HG03060 (cell line): ENCODE measurements around the gene ADCY4.

ENCODE experiments used
- ATAC-seq: cut with Tn5 transposase; IDR thresholded peaks from one replicate; pipeline ENCODE4 v1.9.1; 2021; ENCODE audit warnings: low read depth, moderate number of reproducible peaks; ENCODE audit not compliant: unreplicated experiment

The ADCY4 gene

DNA sequence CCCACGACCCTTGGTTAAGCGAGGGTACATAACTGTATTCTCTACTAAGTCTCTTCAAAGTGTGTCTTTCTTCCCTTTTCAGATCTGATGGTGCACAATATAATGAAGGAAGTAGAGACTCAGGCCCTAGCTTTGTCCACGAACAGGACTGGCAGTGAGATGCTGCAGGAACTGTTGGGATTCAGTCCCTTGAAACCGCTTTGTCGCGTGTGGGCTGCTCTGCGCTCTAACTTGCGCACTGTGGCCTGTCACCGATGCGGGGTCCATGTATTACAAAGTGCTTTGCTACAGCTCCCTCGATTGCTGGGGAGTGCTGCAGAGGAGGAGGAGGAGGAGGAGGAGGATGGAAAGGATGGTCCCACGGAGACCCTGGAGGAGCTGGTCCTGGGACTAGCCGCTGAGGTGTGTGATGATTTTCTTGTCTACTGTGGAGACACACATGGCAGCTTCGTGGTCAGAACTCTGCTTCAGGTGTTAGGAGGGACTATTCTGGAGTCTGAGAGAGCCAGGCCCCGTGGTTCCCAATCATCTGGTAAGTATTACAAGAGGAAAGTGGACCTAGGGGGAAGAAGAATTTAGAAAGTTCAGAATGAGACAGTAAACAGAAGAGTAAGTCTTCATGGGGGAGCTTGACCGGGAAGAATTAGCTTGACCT lies 34.4 kb downstream of the ADCY4 start:
- ATAC-seq = no peak

DNA sequence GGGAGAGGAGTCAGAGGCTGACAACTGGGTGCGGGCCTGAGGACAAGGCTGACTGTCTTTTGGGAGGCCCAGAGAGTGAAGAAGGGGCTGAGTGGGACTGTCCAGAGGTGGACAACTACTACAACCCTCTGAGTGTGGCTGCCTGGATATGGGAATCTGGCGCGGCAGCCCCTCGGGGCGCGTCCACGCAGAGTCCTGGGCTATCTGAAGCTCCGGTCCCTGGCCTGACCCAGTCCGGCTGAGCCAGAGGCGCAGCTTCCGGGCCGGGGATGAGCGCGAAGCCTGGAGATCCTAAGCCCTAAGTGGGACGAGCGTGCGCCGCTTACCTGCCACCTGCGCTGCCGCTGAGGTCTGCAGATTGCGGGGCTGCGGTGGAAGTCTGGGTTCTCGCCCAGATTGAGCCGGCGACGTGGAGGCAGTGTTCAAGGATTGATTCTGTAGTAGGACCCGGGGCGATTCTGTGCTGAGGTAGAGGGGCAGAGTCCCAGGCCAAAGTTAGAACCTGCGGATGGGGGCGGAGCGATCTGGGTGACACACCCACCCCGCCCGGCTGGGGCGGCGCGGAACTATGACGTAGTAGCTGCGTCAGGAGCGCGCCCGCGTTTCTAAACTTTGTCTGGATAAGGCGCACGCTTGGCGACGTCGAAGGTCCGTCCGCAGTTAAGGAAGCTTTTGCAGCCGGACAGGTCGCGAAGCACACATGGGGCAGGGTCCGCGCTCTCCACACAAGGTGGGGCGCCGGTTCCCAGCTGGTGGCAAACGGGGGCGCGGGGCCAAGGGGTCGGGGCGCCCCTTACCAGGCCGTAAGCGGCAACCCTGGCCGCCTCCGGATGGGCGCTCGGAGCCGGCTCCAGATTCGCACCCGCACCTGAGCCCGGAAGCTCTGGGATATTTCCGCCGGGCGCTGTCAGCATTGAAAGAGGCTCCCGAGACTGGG lies 35.3 kb downstream of the ADCY4 start, which contains the start of the genes DHRS1 and NOP9:
Gene DHRS1 (minus strand): TSS at position 526 of the 937 bp plus-strand sequence. CDS start 674 bp downstream, outside the sequence.
Gene NOP9 (plus strand): TSS at position 596 of the 937 bp plus-strand sequence. CDS start 105 bp downstream, at position 701.
- ATAC-seq = peak; percentile 42

DNA sequence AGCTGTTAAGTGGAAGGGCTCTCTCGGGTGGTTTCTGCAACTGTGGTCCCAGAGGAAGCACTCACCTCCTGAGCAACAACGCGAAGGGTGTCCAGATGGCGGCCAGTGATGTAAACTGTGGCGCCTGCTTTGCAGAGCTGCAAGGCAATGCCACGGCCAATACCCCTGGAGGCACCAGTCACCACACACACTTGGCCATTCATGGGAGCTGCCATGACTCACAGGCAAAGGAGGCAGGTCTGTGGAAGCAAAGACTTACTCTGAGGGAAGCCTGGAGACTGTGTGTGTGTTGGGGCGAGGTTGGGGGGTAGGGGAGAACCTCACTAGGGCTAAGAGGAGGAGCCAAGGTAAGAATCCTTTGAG lies 36.0 kb downstream of the ADCY4 start:
- no peak for ATAC-seq

DNA sequence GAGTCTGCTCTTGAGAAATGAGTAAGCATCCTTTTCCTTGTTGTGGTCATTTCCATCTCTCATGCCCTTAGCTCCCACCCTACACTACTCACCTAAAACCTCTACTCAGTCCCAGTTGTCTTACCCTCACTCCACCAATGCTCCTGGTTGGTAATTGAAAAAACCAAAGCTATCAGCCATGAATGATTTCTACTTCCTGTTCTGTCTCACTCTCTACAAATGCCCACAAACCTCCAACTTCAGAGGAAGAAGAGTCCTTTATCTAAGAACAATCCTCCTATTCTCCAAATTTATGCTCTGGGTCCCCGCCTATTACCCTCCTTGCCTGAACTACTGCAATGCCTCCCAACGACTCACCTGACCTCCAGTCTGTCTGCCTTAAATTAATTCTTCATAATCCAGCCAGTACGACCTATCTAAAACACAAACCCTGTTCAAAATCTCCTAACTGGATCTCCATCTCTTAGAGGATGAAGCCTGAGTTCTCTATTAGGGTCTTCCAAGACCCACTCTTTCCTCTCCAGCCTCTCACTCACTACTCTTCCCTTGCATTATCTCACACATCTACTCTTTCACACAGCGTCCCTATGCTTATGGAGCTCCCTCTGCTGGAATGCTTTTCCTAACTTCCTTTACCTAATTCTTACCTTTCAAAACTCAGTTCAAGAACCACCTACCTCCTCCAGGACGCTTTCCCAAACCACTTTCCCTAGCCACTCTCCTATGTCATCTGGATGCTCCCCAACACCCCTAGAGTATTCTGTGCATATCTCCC lies 37.5 kb downstream of the ADCY4 start:
- ATAC-seq = no peak

DNA sequence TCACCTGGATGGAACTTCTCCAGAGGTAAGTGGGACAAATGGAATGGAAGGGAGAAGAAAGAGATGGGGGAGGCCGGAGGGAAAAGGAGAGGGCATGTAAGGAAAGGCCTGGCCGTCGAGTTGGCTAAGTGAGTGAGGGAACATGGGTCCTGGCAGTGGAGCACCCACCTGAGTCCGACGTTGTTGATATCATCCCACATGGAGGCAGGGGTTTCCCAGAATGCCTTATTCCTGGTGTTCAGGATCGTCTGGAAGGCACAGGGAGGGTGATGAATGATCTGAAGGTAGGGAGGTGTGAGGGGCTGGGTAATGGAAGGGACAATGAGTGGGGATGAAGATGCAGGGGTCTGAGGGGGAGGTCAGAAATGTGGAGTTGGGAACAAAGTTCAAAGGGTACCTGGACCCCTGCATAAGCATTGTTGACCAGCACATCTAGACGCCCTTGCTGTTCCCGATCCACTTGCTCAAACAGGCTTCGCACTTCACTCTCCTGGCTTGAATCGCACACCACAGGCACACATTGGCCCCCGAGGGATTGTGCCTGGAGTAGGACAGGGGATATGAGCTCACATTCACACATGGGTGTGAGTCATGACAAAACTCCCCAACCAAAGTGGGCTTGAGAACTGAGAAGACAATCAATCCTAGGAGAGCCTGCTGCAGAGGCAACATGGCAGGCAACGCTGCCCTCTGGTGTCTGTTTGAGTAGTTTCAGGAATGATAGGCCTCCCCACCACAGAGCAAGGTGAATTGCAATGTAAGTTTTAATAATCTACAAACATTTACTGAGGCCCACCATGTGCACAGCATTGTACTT lies 38.3 kb downstream of the ADCY4 start:
- ATAC-seq = no peak

DNA sequence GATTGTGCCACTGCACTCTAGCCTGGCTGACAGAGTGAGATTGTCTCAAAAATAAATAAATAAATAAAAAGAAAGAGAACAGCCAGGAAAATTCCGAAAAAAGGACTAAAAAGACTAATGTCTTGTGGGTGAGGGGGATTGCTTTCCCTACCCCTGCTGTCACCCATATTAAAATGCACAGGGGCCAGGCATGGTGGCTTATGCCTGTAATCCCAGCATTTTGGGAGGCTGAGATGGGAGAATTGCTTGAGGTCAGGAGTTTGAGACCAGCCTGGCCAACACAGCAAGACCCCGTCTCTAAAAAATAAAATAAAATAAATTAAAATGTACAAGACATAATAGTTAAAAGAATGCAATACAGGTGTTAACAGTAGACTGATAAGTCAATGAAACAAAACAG lies 41.3 kb downstream of the ADCY4 start:
- no peak for ATAC-seq

DNA sequence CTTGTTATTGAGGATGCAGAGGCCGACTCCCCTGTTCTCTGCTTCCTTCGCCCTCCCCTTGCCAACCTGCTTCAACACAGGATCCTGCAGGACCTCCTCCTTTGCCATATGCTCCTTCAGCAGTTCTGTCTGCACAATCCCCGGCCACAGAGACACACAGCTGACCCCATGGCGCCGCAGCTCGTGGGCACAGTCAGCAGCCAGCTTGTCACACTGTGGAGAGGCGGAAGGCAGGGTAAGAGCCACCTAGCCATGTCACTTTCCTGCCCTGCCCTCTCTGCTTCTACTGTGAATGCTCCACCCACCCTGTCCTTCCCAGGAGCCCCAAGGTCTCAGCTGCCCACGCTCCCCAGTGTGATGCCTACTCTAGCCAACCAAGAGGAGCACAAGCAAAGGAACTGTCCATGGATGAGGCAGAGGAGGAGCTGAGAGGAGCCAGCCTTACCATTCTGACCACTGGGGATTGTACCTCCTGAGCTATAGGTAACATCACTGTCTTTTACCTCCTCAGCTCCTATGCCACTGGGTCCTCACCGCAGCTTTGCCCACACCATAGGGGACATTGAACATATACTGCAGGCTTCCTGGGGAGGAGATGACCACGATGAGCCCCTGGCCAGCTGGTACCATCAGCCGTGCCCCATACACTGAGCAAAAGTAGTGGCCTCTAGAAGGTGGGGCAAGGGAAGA lies 42.6 kb downstream of the ADCY4 start:
- no peak for ATAC-seq

DNA sequence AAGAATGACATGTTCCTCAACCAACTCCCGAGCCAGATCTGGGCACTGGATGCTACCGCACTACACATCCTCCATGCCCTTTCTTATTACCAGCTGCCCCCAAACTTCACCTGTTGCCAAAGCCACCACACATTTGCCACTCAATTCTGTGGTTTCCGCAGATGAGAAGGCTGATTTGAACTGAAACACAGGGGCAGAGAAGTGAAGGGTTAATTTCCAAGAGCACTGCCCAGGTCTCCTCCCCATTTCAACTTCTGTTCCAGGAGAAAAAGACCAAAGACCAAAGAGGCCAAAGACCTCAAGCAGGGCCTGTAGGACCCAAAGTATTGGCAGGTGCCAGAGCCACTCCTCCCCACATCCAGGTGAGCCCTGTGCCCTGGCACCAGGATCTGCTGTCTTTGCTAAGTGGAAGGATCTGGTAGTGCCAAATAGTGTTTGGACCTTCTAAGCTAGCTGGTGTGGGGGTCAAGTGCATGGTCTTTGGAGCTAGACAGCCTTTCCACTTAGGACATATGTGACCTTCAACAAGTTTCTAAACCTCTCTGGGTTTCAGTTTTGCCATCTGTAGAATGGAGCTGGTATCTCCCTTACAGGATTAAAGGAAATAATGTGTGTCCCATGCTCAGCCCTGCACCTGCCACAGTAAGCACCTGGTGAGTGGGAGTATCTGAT lies 43.3 kb downstream of the ADCY4 start:
- ATAC-seq = no peak

DNA sequence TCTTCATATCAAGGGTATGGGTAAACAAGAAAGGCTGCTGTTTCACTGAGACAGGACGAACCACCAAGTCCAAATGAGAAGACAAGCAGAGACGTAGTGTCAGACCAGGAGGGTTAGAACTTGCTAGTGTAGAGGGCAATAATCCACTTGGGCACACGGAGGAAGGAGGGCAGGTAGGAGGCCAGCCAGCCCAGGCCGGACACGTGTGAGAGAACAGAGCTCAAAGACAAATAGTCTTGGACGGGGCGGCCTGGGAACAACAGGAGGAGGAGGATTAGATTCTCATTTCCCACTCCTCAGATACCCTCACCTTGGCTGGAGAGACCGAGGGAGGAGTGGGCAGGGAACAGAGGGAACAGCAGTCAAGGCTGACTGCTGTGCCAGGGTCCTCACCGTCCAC lies 44.1 kb downstream of the ADCY4 start:
- no peak for ATAC-seq

DNA sequence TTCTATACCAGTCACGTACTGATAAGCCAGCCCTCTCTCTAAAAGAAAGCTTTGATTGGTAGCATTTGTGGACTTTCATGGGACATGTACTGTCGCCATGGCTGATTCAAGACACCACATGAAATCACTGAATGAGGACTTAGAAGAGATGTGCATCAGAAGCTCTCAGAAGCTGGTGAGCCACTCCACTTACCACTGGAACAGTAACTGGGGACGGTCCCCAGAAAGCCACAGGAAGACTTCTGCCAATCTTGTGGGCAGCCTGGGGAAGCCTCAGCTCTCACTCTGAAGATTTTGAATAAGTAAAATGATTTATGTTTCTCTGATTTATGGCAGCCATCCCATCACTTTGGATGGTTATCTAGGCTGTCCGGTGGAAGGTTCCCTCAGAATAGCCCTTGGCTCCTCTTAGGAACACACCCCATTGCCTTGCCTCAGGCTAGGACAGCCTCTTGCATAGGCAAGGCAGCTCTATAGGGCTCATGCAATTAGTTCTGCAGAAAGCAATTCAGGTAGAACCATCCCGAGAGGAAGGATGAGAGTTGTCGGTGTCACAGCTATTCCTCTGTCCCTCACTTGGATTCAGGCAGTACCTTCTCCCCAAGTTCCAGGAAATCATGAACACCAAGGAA lies 45.1 kb downstream of the ADCY4 start:
- ATAC-seq = peak; percentile 59

DNA sequence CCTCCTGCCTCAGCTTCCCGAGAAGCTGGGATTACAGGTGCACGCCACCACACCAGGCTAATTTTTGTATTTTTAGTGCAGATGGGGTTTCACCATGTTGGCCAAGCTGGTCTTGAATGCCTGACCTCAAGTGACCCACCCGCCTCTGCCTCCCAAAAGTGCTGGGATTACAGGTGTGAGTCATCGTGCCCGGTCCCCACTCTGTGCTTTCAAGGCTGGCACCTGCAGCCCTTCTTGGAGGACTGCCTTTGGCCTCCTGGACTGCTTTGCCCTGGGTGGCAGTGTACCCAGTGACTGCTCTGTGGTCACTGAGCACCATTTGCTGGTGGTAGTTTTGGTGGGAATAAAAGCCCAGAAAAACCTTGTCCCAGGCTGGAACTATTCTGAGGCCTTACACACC lies 47.9 kb downstream of the ADCY4 start:
- no peak for ATAC-seq

DNA sequence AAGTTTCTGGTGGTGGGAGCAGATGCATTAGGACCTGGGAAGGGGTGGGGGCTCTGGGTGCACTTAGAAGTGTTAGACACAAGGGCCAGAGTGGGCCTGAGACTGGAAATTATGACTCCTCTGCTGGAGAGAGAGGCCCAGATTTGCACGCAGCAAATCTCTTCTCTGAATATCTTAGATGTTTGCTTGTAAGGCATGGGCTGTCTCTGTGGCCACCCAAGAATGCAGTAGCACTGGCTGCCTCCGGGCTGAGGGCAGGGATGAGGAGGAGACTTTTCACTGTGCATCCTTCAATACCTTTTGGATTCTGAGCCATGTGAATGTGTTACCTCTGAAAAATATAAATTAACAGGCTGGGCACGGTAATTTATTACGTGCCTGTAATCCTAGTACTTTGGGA lies 49.5 kb downstream of the ADCY4 start:
- no peak for ATAC-seq

DNA sequence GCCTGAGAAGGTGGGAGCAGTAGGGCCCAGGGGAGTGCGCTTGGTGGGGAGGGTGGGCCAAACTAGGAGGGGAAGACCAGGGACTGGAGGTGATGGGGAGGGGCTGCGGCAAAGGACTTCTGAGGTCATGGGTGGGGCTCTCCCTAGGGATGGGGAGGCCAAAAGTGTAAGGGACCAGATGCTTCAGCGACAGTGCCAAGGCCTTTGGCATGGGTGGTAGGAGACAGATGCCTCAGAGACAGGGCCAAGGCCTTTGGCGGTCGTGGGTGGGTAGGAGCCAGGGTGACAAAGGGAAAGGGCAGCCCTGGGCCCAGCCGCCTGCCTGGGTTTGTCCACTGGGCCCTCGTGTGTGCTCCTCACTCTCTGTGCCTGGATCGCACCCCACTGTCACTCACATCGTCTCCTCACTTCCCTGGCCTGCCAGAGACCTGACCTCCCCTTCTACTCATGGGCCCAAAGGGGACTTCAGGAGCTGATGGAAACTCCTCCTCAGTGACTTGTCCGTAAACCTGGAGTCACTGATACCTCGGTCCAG lies 50.3 kb downstream of the ADCY4 start:
- no peak for ATAC-seq

DNA sequence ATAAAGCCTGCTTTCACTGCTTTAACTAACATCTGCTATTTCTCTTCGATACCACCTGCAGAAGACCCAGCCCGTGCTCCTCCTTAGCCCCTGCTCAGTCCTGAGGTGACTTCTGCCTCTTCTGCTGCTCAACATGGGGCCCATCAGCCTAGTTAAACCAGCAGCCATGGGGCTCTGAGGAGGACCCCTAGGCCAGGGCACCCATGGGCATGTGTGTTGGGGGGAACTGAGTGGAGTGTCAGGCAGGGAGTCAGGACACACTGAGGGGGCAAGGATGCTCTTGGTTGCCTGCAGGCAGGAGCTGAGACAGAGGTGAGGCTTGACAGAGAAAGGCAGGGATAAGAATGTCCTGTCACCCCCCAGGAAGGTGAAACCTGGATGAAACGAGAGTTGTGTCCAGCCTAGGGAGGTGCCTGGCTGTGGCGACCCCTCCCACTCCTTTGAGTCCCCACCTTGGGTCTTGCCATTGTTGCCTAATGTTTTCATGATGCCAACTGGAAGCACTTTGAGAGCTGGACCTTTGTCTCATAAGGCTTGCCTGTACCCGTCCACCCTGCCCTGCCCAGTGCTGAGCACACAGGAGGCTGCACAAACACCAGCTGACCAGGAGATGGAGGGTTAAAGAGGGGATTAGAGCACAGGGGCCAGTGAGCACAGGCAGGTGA lies 50.9 kb downstream of the ADCY4 start:
- ATAC-seq = no peak

DNA sequence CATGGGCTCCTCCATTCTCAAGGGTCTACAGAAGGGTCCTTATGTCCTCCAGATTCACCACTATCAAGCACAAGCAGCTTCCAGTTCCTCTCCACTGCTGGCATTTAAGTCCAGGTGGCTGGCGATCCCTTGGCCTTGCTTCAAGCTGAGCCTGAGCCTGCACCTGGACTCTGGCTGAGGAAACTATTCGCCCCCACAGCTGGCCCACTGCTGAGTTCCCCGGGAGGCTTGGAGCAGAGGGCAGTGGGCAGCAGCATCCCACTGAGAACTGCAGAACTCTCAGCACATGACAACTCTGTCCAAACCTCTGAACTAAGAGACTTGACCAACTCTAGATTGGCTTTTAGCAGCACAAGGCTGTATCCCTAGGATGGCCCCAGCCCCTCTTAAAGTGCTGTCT lies 52.1 kb downstream of the ADCY4 start:
- ATAC-seq = no peak

DNA sequence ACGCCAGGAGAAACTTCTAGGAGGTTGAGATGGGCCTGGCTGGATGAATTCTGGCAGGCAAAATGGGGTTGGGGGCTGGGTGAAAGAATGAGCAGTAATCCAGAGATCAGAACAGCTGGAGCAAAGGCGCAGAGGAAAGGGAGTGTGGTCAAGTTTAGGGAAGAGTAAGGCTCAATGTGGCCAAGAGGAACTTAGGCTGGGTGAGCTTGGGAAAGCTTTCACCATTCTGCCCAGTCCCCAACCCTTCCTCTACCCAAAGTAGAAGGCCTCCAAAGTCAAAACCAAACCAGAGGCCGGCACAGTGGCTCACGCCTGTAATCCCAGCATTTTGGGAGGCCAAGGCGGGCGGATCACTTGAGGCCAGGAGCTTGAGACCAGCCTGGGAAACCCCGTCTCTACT lies 53.2 kb downstream of the ADCY4 start:
- ATAC-seq = no peak

DNA sequence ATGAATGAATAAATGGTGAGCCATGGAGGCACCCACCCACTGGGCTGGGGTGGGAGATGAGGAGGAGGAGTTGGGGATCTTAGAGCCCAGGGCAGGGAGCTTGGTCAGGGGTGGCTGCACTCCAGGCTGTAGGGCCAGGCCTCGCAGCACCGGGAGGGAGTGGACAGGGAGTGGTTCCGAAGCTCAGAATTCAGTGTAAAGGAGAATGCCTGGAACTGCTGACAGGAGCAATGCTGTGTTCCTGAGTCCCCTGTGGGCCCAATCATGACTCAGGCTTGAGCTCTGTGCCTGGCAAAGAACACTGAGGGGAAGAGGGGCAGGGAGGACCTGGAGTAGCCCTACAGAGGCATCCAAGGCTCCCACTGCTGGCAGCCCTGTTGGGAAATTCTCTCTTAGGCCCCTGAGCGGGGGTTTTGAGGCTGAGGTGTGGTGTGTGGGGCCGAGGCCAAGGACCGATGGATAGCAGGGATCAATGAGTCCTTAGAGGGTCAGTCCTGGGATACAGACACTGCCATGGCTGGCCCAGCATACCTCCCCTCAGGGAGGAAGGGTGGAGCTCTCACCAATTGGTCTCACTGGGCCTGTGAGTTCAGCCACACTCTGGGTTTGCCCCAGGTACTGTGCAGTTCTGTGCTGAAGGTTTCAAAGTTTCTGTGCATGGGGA lies 53.9 kb downstream of the ADCY4 start:
- no peak for ATAC-seq
